ENCODE results near the gene CTBP2. TPM values are rescaled to one million over a fixed set of nuclear protein-coding genes. Genes with fewer than 3 reads are reported as not detected.

CTBP2 gene
- total RNA-seq, 4 donors from 2014 or later, result 65.9 to 129 (median 71.2) TPM

GRCh38 chr10:125205431-125205830 lies 45.1 kb upstream of the CTBP2 start:
- intact Hi-C loops (cut with DNase I; ENCODE audit: low total_unique reads), result no loop called here
- H3K27ac ChIP-seq, result no peak overlapping the region
- no peaks in the 10 kb centered on the region for H3K36me3 ChIP-seq
- no peak for DNase-seq
- H3K27me3 ChIP-seq, result no peaks in the 10 kb centered on the region
- no peak for TF ChIP-seq POLR2A (IDR thresholded peaks at IDR 0.05)
- TF ChIP-seq CTCF (IDR thresholded peaks at IDR 0.05), result no peak
- no peaks in the 10 kb centered on the region for H3K4me1 ChIP-seq
- no peak overlapping the region for H3K4me3 ChIP-seq
- H3K9me3 ChIP-seq, result no peaks in the 10 kb centered on the region

GRCh38 chr10:125204400-125204799 lies 44.0 kb upstream of the CTBP2 start:
- no peaks in the 10 kb centered on the region for H3K36me3 ChIP-seq
- no peak for DNase-seq
- no peak for TF ChIP-seq POLR2A (IDR thresholded peaks at IDR 0.05)
- TF ChIP-seq CTCF (IDR thresholded peaks at IDR 0.05), result no peak
- no peaks in the 10 kb centered on the region for H3K27me3 ChIP-seq
- no peaks in the 10 kb centered on the region for H3K9me3 ChIP-seq
- no peak overlapping the region for H3K27ac ChIP-seq
- intact Hi-C loops (cut with DNase I; ENCODE audit: low total_unique reads), result no loop called here
- no peaks in the 10 kb centered on the region for H3K4me1 ChIP-seq
- H3K4me3 ChIP-seq, result no peak overlapping the region

GRCh38 chr10:125203186-125203800 lies 42.9 kb upstream of the CTBP2 start:
- DNase-seq, result no peak
- Histone ChIP-seq H3K36me3 (no peaks in the 10 kb centered on the region), H3K27ac (no peak overlapping the region), H3K4me3 (no peak overlapping the region), H3K9me3 (no peaks in the 10 kb centered on the region), H3K4me1 (no peaks in the 10 kb centered on the region), H3K27me3 (no peaks in the 10 kb centered on the region)
- intact Hi-C loops (cut with DNase I; ENCODE audit: low total_unique reads), result no loop called here
- TF ChIP-seq POLR2A (IDR thresholded peaks at IDR 0.05) (no peak), CTCF (IDR thresholded peaks at IDR 0.05) (no peak)

- intact Hi-C loops (cut with DNase I; ENCODE audit: low total_unique reads), result no loop called here
- no peaks in the 10 kb centered on the region for H3K9me3 ChIP-seq
- TF ChIP-seq POLR2A (IDR thresholded peaks at IDR 0.05) (no peak), CTCF (IDR thresholded peaks at IDR 0.05) (no peak)
- no peaks in the 10 kb centered on the region for H3K4me1 ChIP-seq
- H3K27me3 ChIP-seq, result no peaks in the 10 kb centered on the region
- no peak overlapping the region for H3K4me3 ChIP-seq
- H3K27ac ChIP-seq, result no peak overlapping the region
- DNase-seq, result no peak
- no peaks in the 10 kb centered on the region for H3K36me3 ChIP-seq
Measured at GRCh38 chr10:125201791-125202622, 41.6 kb upstream of the CTBP2 start.

- Histone ChIP-seq H3K4me3 (no peak overlapping the region), H3K36me3 (no peaks in the 10 kb centered on the region), H3K9me3 (no peaks in the 10 kb centered on the region), H3K27ac (no peak overlapping the region), H3K27me3 (no peaks in the 10 kb centered on the region), H3K4me1 (no peaks in the 10 kb centered on the region)
- intact Hi-C loops (cut with DNase I; ENCODE audit: low total_unique reads), result no loop called here
- DNase-seq, result no peak
- TF ChIP-seq CTCF (IDR thresholded peaks at IDR 0.05), result no peak
- no peak for TF ChIP-seq POLR2A (IDR thresholded peaks at IDR 0.05)
Measured at GRCh38 chr10:125201108-125201524, 40.8 kb upstream of the CTBP2 start.
